GM19043 (cell line): ENCODE results near the gene TMA7B.

ENCODE experiments used
- ATAC-seq: cut with Tn5 transposase; IDR thresholded peaks from one replicate; pipeline ENCODE4 v1.9.1; 2021; ENCODE audit warnings: low read depth; ENCODE audit not compliant: unreplicated experiment

The TMA7B gene

GRCh38 chr22:39932918-39933649 lies 27.1 kb upstream of the TMA7B start:
- no peak for ATAC-seq

- no peak for ATAC-seq
Observed at GRCh38 chr22:39933741-39934140, 26.5 kb upstream of the TMA7B start.

- ATAC-seq, result no peak
Observed at GRCh38 chr22:39935116-39935515, 25.1 kb upstream of the TMA7B start.

GRCh38 chr22:39935612-39936011 lies 24.6 kb upstream of the TMA7B start:
- ATAC-seq, result no peak

GRCh38 chr22:39936523-39937145 lies 23.6 kb upstream of the TMA7B start:
- ATAC-seq, result no peak

GRCh38 chr22:39937906-39938305 lies 22.3 kb upstream of the TMA7B start:
- ATAC-seq, result no peak

- no peak for ATAC-seq
Observed at GRCh38 chr22:39938509-39939111, 21.6 kb upstream of the TMA7B start.

GRCh38 chr22:39939830-39940229 lies 20.4 kb upstream of the TMA7B start:
- no peak for ATAC-seq

GRCh38 chr22:39940757-39941305 lies 19.4 kb upstream of the TMA7B start:
- ATAC-seq, result no peak

- ATAC-seq, result no peak
Observed at GRCh38 chr22:39941601-39942000, 18.6 kb upstream of the TMA7B start.

- ATAC-seq, result no peak
Observed at GRCh38 chr22:39942439-39943230, 17.6 kb upstream of the TMA7B start.

GRCh38 chr22:39943337-39943736 lies 16.9 kb upstream of the TMA7B start:
- no peak for ATAC-seq

GRCh38 chr22:39943953-39944872 lies 16.0 kb upstream of the TMA7B start:
- no peak for ATAC-seq

GRCh38 chr22:39946126-39946502 lies 14.1 kb upstream of the TMA7B start:
- ATAC-seq, result no peak

GRCh38 chr22:39946503-39947219 lies 13.5 kb upstream of the TMA7B start:
- ATAC-seq, result no peak

GRCh38 chr22:39947220-39948216 lies 12.7 kb upstream of the TMA7B start:
- no peak for ATAC-seq

- ATAC-seq, result no peak
Observed at GRCh38 chr22:39949964-39950737, 10.0 kb upstream of the TMA7B start.
